ENCODE results near the gene PDIA2. TPM values are rescaled to one million over a fixed set of nuclear protein-coding genes. Genes with fewer than 3 reads are reported as not detected.
"Not testable (repeated sequence)": the region's sequence is repeated elsewhere in the genome, so short reads cannot be mapped to it uniquely, and the experiment has no call there.

PDIA2 gene
- polyA plus RNA-seq, 3 donors = 0.49 to 1.4 (median 1.1) TPM

GRCh38 chr16:324451-325334, 41.7 kb downstream of the PDIA2 start:
- DNase-seq (ENCODE audit: low read depth in 3 of 3, low spot score in 2 of 3) = no peak

DNA sequence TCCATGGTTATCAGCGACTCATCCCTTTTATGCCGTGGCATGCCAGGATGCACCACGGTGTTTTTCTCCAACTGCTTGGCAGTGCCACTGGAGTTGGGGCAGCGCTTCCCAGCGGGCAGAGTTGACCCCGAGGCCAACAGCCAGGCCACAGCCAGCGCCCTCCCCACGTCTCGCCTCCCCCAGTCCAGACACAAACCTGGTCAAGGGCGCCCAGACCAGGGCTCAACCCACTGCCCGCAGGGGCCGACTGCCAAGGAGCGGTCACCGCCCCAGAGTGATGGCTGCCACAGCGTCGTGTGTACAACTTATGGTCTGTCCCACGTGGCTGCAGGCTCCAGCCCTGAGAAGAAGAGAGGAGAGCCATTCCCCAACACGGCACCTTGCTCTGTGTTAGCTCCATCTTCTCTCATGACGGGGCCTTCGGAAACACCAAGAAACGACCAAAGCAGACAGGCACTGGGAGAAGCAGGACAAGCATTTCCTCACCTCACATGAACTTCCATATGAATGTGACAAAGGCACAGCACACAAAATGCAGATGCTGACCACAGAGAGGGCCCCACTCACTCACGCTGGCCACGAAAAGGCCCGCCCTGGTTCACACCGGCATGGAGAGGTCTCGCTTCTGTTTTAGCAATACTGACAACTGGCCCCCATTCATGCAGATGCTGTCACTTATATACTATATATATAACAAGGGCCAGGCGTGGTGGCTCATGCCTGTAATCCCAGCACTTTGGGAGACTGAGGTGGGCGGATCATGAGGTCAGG, 42.6 kb downstream of the PDIA2 start:
- no peak for DNase-seq (ENCODE audit: low read depth in 3 of 3, low spot score in 2 of 3)

GRCh38 chr16:330741-331140, 47.8 kb downstream of the PDIA2 start:
- DNase-seq (ENCODE audit: low read depth in 3 of 3, low spot score in 2 of 3) = no peak

DNA sequence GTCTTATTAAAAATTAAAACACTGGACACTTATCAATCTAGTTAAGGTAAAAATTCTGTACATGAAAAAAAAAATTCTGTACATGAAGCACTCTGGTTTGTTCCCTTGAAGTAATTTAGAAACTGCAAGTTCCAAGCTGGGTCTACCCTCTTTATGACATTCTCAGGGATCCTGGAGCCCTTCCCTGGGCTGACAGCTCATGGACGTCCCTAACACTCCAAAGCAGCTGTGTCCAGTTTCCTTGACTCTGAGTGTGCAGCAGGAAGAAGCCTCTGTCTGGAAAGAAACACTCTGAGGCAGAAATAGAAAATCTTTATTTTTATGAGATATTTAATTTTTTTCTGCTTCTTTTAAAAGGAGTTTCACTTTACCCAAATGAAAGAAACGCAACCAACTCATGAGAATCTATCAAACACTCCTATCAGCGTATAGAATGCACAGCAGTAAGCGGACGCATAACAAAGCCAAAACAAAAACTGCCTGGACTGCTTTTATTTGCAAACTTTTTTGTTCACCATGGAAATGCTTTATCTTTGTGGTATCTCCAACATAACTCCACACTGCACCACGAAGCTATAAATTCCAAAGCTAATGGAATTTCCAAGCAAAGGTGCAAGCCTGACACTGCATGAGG, 48.3 kb downstream of the PDIA2 start:
- not testable (repeated sequence) for DNase-seq (ENCODE audit: low read depth in 3 of 3, low spot score in 2 of 3)

- no peak for DNase-seq (ENCODE audit: low read depth in 3 of 3, low spot score in 2 of 3)
Observed at GRCh38 chr16:333406-334094, 50.6 kb downstream of the PDIA2 start.

- not testable (repeated sequence) for DNase-seq (ENCODE audit: low read depth in 3 of 3, low spot score in 2 of 3)
Observed at GRCh38 chr16:334164-334832, 51.3 kb downstream of the PDIA2 start.

DNA sequence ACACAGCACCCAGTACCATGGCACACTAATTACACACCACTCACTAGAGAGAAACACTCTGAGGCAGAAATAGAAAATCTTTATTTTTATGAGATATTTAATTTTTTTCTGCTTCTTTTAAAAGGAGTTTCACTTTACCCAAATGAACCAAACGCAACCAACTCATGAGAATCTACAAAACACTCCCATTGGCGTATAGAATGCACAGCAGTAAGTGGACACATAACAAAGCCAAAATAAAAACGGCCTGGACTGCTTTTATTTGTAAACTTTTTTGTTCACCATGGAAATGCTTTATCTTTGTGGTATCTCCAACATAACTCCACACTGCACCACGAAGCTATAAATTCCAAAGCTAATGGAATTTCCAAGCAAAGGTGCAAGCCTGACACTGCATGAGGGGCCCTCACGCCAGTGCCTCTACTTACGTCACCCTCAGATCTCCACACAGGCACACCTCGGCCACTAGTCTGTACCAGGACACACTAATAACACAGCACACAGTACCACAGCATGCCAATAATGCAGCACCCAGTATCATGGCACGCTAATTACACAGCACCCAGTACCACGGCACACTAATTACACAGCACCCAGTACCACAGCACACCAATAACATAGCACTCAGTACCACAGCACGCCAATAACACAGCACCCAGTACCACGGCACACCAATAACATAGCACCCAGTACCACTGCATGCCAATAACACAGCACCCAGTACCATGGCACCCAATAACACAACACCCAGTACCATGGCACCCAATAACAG, 52.1 kb downstream of the PDIA2 start:
- not testable (repeated sequence) for DNase-seq (ENCODE audit: low read depth in 3 of 3, low spot score in 2 of 3)

- DNase-seq (ENCODE audit: low read depth in 3 of 3, low spot score in 2 of 3) = no peak
Observed at GRCh38 chr16:336269-336668, 53.3 kb downstream of the PDIA2 start.

Other genes with a start within 250 kb of the PDIA2 start
- 10 to 100 TPM; 14.7 to 16.5 (median 15.1) TPM for gene POLR3K, start 229.6 kb upstream of the PDIA2 start, polyA plus RNA-seq (ENCODE audit: insufficient read length in 3 of 3)
- 10 to 100 TPM; 40.0 to 54.0 (median 45.0) TPM for gene SNRNP25, start 229.3 kb upstream of the PDIA2 start, polyA plus RNA-seq (ENCODE audit: insufficient read length in 3 of 3)
- 10 to 100 TPM; 20.1 to 20.8 (median 20.7) TPM for gene RHBDF1, start 210.5 kb upstream of the PDIA2 start, polyA plus RNA-seq (ENCODE audit: insufficient read length in 3 of 3)
- gene MPG, start 204.9 kb upstream of the PDIA2 start, polyA plus RNA-seq (ENCODE audit: insufficient read length in 3 of 3) = 10 to 100 TPM; 16.0 to 19.4 (median 16.1) TPM
- 10 to 100 TPM; 24.8 to 29.8 (median 24.9) TPM for gene NPRL3, start 144.5 kb upstream of the PDIA2 start, polyA plus RNA-seq (ENCODE audit: insufficient read length in 3 of 3)
- gene HBZ, start 130.5 kb upstream of the PDIA2 start, polyA plus RNA-seq (ENCODE audit: insufficient read length in 3 of 3) = 1 to 10 TPM in 2 of 3 donors, under 1 TPM in 1; 0.98 to 3.1 (median 1.1) TPM
- gene HBM, start 117.2 kb upstream of the PDIA2 start, polyA plus RNA-seq (ENCODE audit: insufficient read length in 3 of 3) = 1 to 10 TPM; 1.7 to 4.0 (median 3.5) TPM
- 100 to 1,000 TPM; 754 to 948 (median 905) TPM for gene HBA2, start 110.3 kb upstream of the PDIA2 start, polyA plus RNA-seq (ENCODE audit: insufficient read length in 3 of 3)
- gene HBA1, start 106.5 kb upstream of the PDIA2 start, polyA plus RNA-seq (ENCODE audit: insufficient read length in 3 of 3) = 100 to 1,000 TPM; 505 to 589 (median 544) TPM
- under 1 TPM; 0.31 to 0.67 (median 0.39) TPM for gene HBQ1, start 102.7 kb upstream of the PDIA2 start, polyA plus RNA-seq (ENCODE audit: insufficient read length in 3 of 3)
- gene LUC7L, start 53.7 kb upstream of the PDIA2 start, polyA plus RNA-seq (ENCODE audit: insufficient read length in 3 of 3) = 100 to 1,000 TPM; 103 to 129 (median 117) TPM
- gene FAM234A, start 48.3 kb upstream of the PDIA2 start, polyA plus RNA-seq (ENCODE audit: insufficient read length in 3 of 3) = 10 to 100 TPM; 64.6 to 77.8 (median 64.6) TPM
- gene RGS11, start 7.2 kb upstream of the PDIA2 start, polyA plus RNA-seq (ENCODE audit: insufficient read length in 3 of 3) = 1 to 10 TPM in 2 of 3 donors, under 1 TPM in 1; 0.44 to 1.1 (median 1.0) TPM
- 1 to 10 TPM; 1.5 to 2.6 (median 2.5) TPM for gene ARHGDIG, start 2.6 kb upstream of the PDIA2 start, polyA plus RNA-seq (ENCODE audit: insufficient read length in 3 of 3)
- 10 to 100 TPM; 15.2 to 17.0 (median 15.5) TPM for gene AXIN1, start 69.6 kb downstream of the PDIA2 start, polyA plus RNA-seq (ENCODE audit: insufficient read length in 3 of 3)
- gene MRPL28, start 87.4 kb downstream of the PDIA2 start, polyA plus RNA-seq (ENCODE audit: insufficient read length in 3 of 3) = 10 to 100 TPM; 58.9 to 70.6 (median 61.9) TPM
- 10 to 100 TPM; 53.9 to 75.4 (median 66.1) TPM for gene PGAP6, start 98.8 kb downstream of the PDIA2 start, polyA plus RNA-seq (ENCODE audit: insufficient read length in 3 of 3)
- 100 to 1,000 TPM in 2 of 3 donors, 10 to 100 TPM in 1; 95.3 to 124 (median 109) TPM for gene NME4, start 114.0 kb downstream of the PDIA2 start, polyA plus RNA-seq (ENCODE audit: insufficient read length in 3 of 3)
- gene DECR2, start 118.7 kb downstream of the PDIA2 start, polyA plus RNA-seq (ENCODE audit: insufficient read length in 3 of 3) = 10 to 100 TPM; 15.7 to 28.3 (median 21.6) TPM
- 10 to 100 TPM; 65.2 to 95.2 (median 81.0) TPM for gene RAB11FIP3, start 142.5 kb downstream of the PDIA2 start, polyA plus RNA-seq (ENCODE audit: insufficient read length in 3 of 3)
- gene CAPN15, start 244.5 kb downstream of the PDIA2 start, polyA plus RNA-seq (ENCODE audit: insufficient read length in 3 of 3) = 10 to 100 TPM; 18.2 to 19.8 (median 18.2) TPM

All from right renal cortex interstitium (tissue), 3 donors.